Tongue (tissue), 2 donors: ENCODE data around the gene FLAD1. TPM values are rescaled to one million over a fixed set of nuclear protein-coding genes. Genes with fewer than 3 reads are reported as not detected.

Experiments used
- DNase-seq: peaks from one replicate; pipeline ENCODE4 v3.0.0-alpha.2; 2015
- total RNA-seq: library from RNA; depleted of rRNA; stranded (reverse); fragments of >200 nt; gene quantifications from one replicate; pipeline ENCODE4 v1.2.3, GENCODE V29; 2014

FLAD1 gene
- total RNA-seq, 1 donor from 2014 or later, result 17.0 TPM

DNA sequence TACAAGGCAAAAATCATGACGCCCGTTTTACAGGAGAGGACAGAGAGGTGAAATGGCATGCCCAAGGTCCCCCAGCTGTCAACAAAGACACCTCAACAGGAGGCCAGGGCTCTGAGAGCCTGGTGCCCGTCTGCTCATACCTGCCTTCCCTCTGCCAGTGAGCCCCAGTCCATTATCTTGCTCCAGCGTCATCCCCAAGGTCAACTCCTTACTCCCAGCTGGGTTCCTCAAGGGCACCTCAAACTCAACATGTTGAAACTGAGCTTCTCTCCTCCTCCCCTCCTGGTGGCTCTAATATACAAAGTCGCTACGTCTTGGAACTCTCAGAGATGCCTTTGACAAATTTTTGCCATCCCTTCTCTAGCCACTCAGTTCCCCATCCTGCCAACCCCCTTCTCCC lies 30.5 kb upstream of the FLAD1 start:
- no peak for DNase-seq

DNA sequence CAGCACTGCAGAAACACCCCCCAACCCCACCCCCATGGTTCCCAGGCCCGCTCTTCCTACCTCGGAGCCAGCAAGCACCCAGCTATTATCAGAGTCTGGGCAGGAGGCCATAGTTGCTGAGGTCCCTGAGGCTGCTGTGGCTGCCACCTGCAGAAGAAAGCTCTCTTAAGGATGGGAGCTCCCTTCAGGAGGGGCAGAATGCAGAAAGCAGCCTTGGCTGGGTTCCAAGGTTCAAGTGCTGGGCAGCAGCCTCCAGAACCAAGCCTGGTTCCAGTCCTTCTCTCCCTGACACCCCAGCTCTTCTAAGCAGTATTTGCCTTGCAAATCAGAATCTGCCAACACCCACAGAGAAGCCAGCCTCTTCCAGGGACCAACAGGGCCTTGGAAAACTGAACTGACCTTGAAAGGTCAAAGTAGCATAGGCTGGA lies 29.5 kb upstream of the FLAD1 start:
- no peak for DNase-seq

DNA sequence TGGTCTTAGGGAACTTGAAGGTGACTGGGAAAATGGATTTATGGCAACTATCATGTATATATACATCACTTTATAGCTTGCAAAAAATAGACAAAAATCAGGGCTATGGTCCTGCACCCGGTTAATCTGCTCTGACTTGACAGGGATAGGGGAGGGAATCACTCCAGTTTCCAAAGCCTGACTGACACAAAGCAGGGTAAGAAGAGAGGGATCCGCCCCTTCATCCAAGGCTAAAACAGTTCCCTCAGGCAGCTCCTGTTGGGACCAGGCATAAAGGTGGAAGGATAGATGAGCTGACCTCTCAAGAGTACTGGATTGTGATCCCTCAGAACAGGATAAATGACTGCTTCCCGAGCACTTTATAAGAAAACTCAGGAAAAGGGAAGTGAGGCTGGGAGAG lies 28.6 kb upstream of the FLAD1 start:
- no peak for DNase-seq

DNA sequence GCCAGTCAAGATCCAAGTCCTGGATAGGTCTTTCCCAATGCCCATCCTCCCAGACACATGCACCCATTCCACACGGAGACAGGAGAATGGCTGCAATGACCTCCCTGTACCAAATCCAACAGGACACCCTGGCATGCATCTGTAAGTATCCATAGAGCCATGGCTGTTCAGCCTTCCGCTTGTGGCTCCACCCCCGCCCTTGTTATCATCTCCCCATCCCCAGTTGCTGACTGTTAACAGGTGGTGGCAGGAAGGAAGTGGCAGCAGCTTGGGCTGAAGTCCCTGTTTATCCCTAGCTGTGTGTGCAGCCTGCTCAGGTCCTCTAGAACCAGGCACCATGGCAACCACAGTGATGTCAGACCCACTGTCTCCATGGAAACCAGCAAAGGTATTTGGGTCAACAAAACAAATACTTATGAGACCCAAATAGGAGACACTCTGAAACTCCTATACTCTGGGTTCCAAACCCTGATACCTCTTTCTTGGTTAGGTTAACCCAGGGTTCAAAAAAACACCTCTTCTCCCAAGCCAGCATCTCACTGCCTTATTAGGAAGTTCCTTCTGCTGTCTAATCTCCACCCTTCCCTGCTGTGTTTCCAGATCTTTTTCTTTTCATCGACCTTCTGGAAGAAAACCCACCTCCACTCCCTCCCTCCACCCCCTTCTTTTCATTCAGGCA lies 28.0 kb upstream of the FLAD1 start:
- DNase-seq, result peak; percentile 89

DNA sequence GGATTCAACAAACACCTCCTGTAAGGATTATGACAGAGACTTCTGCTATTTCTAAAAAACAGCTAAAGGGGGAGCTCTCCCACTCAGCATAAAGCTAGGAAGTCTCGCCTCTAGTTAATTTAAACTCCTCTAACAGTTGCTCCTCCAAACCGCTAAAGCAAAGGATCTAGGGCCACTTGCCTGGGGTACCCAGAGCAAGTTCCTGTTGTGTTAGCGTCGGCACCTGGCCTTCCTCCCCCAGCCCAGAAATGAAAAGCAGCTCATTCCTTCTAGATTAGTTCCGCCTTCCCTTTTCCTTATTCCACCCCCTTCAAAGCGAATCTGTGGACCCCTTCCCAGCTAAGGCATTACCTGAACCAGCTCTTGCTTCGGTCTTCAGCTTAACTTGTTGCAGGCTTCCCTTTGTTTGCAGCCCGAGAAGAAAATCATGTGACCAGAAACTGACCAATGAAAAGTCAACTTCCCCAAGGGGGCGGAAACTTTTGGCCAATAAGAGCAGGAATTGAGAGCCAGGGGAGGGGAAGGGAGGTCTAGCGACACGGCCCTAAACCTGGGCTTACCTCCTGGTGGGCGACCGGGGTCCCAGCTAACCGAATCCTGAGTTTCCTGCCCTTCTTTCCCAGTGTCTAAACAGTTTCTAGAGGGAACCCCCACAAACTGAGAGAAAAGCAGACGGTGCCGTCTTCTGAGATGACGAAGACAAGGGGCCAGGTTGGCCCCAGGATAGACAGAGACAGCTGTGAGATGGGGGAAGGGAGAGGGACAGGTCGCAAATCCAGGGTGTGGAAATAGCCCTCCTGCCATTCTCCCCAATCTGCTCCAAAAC lies 27.2 kb upstream of the FLAD1 start, which contains the start of gene PBXIP1:
Gene PBXIP1 (minus strand): TSS at position 382 of the 826 bp plus-strand sequence. CDS start 2,378 bp downstream, outside the sequence.
- DNase-seq, result peak; percentile 98

DNA sequence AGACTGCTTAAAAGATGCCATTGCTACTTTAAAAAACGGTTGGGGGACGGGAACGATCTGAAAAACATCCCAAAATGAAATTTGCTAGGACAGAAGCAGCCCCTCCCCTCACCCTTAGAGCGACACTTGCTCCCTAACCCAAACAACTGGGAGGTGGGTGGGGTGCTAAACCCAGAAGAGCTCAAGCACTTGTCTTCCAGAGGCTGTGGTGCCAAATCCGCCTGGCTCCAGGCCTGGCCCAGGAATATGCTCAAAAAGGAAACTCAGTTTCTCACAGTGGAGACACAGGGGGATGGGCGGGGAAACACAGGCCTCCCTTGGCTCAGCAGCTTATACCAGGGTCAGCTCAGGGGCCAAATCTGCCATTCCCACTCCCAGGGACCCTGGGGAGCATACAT lies 26.6 kb upstream of the FLAD1 start:
- peak; percentile 93 for DNase-seq

DNA sequence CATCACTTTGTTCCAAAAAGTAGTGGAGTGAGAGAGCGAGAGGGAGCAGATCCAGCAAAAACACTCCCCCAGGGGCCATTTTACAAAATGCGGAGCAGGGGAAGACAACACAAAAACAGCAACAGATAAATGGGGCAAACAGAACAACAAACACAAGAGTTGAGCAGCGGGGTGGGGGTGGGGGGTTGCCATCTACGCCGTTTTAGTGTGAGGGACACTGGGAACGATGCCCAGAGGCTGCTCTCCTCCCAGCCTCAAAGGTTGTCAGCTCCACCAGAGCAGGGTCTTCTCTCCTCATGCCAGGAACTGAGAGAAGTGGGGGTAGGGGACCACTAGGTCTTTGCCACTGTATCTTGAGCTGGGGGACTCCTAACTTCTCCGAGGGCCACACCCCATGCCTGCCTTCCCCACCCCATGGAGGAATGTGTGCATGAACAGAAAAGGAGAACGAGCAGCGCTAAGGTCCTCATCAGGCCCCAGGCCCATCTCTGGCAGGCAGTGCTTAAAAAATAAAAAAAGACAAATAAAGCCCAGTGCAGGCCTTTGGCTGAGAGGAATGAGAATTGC lies 26.0 kb upstream of the FLAD1 start:
- no peak for DNase-seq

DNA sequence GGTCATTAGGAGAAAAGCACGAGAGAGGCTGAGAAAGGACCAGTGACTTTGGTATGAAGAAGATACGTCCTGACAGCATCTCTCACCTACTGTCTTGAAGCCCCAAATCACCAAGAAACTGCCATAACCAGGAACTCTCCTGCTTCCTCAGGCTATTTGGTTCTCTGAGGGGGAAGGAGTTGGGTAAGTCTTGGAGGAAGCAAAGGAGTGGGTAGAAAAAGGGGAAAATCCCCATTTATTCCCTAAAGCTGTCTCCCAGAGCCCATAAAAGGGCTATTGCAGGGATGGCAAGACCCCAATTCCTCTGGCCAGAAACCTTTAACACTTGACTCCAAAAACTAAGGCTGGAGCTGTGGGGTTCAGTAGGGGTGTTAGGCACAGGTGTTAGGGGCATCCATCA lies 25.1 kb upstream of the FLAD1 start:
- no peak for DNase-seq

DNA sequence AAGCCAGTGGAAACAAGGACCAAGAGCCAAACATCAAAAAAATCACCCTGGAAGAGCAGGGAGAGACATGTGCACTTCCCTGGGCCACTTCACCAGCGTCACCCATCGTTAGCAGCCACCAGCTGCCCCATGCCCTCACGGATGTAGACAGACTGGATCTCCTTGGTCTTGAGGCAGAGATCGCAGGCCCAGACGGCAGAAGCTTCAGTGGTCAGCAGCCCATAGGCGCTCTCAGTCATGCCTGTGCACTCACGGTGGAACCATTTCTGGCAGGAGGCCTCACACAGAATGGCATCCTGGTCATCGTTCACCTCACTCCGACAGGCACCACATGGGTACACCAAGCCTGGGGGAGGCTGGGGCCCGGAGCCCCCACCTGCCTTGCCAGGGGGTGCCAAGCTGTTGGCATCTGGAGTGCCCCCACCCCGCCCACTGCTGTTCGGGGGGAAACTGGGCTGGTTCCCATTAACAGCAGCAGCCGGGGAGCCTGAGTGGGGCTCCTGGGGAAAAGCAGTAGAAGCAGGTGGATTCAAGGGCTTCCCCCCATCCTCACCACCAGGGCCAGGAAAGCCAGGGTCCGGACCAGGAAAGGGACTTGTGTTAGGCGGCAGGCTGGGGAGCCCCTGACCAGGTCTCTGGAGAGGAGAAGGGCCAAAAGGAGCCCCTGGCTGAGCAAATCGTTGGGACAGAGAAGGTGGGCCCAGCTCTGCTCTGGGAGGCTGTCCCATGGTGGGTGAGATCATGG lies 24.3 kb upstream of the FLAD1 start:
- no peak for DNase-seq

DNA sequence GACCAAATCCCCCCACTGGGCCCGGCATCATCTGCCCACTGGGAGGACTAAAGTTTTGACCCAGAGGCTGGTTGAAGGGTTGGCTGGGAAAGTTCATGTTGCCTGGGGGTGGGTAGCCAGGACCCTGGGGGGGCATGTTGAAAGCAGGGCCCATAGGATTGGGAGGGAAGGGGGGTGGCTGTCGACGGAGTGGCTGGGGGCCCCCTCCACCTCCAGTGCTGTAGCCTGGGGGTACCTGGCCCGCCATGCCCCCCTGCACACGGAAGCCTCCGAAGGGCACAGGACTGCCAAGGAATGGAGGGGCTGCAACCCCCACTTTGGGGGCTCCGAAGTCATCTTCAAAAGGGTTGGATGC lies 23.7 kb upstream of the FLAD1 start:
- DNase-seq, result no peak

DNA sequence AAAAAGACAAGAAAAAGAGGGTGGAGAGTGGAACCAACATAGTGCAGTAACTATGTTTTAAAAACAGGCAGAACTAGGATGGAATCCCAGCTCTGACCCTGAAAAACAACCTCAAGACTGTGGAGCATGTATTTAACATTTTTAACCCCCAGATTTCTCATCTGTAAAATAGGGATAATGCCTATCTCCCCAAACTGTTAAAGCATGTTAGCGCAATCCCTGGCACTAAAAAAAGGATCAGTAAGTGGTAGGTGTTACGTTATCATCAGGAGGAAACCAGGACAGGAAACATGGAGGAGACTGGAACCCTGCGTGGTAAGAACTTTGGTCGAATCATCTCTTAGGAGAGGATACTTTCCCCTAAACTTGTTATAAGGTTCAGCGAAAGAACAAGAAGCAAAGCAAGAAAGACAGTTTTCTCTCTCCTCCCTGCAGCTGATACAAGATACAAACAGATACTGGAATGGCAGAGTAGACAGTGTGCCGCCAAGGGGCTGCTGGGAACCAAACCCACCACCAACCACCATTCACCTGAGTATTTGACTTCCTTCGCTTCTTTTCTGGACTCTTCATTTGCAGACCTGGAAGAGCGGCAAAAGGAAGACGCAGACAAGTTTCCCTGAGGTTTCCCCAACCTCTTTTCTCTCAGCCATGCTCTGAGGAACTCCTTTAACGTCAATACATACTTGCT lies 22.6 kb upstream of the FLAD1 start:
- DNase-seq, result no peak

DNA sequence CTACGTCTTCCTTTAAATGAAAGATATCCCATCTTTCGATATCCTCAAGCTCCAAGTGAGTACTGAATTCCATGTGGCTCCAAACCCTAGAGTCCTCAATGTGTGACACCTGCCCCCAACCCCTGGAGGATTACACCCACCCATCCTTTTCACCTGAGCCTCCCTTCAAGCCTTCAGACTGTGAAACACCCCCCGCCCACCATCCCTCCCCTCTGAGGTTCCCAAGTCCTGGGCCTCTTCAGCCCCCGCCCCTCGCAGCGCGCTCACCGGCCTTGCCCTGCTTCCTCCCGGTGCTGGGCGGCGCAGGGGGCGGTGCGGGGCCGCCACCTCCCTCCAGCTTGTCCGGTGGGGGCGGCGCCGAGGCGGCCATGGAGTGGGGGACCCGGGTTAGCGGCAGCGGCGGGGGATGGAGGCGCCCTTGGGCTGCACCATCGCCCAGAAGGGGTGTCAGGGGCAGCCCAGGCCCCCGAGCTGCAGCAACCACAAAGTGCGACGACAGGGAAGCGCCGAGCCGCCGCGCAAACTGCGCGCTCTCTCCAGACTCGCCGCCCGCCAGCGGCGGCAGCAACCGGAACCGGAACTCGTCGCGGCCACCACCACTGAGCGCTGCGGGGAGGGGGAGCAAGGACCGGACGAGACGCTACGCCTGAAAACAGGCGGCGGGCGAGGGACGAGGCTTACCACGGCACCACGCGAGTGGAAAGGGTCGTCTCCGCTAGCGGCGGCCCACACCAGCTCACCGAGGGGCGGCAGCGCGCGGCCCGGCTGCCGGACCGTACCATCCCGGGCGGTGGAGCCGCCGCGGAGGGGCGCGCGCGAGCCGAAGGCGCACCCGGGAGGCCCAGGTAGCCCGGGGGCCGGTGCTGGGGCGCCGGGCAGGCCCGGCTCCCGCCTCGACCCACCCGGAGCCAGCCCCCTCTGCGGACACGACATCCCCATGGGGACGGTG lies 21.7 kb upstream of the FLAD1 start, which contains the start of gene PYGO2:
Gene PYGO2 (minus strand): TSS at position 576 of the 949 bp plus-strand sequence. CDS start 206 bp downstream, at position 370.
- peak; percentile 88 for DNase-seq

DNA sequence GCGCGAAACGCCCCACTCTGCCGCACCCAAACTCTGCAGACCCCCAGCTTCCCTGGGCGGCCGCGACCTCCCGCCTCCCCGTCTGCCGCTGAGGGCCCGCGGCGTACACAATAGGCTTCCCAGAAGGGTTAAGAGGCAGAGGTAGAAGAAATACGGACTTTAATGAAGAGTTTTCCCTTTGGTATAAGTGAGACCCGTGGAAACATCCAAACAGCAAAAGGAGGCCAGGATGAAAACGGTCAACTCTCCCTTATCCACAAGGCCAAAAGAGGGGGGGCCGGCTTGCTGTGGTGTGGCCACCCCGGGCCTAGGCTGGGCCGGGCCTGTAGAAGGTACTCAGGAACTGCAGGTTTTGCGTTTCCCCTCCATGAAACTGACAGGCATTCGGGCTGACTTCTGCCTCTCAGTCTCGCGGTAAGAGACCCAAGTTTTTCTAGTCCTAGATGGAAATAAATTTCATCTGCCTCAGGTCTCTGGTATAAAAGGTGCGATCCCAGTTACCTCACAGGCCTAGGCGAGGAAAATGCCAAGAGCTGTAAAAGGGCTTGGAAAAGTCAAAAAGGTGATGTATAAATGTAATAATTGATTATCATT lies 20.9 kb upstream of the FLAD1 start:
- DNase-seq, result no peak

DNA sequence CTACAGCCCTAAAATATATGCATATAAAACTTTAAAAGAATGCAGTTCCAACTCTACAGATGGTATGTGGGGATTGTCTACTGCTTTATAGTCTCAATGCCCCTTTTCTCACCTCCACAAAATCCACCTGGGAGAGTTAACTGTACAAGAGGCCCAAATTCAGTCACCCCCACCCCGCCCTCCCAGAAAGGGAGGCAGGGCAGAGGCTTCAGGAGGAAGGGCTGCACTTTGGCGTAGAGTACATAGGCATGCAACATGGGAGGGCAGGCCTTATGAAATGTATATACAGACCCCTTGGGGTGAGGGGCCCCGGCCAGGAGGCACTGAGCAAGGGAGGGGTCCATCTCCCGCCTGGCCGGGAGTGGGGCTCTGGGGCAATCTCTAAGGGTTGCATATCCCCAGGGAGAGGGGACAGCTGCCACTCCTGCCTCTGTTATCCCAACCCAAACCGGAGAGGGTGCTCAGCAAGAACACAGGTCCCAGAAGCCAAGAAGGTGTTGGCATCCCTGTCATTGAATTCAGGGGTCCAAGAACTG lies 20.3 kb upstream of the FLAD1 start:
- DNase-seq, result no peak

DNA sequence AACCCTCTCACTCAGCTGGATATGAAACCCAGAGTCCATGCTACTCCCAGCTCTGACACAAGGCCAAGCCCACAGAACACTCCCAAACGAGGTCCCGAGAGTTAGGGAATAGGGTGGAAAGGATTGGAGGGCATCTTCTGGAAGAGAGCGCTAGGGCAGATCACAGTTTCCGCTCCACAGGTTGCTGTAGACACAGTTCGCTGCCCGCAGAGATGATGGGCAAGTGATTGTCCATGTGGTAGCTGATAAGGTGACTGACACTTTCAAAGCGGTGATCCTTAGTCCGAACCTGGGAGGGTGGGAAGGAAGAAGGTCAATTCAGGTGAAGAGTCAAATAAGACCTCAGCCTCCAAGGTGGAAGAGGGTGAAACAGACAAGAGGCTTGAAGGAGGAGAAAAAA lies 19.5 kb upstream of the FLAD1 start:
- no peak for DNase-seq

DNA sequence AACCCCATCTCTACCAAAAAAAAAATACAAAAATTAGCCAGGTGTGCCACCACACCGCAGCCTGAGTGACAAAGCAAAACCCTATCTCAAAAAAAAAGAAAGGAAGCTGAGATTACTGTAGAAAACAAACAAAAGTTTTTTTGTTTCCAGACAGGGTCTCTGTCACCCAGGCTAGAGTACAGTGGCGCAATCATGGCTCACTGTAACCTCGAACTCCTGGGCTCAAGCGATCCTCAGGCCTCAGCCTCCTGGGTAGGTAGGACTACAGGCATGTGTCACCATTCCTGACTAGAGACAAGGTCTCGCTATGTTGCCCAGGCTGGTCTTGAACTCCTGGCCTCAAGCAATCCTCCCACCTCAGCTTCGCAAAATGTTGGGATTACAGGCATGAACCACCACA lies 18.8 kb upstream of the FLAD1 start:
- DNase-seq, result no peak

DNA sequence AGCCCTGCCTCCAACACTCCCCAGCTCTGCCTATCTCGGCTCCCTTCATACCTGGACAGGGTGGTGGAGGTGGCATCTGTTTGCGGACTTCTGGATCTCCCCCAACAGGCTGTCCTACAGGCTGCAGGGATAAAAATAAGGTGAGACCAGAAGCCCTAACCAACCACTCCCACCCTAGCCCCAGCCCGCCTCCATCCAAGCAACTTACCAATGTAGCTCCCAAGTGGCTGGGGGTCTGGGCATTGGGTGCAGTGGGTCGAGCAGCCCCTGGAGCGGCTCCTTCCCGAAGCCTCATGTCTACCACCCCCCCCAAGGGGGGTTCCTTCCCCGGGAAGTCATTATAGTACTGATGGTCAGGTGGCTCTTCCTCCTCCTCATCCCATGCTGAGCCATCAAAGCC lies 17.0 kb upstream of the FLAD1 start:
- no peak for DNase-seq

DNA sequence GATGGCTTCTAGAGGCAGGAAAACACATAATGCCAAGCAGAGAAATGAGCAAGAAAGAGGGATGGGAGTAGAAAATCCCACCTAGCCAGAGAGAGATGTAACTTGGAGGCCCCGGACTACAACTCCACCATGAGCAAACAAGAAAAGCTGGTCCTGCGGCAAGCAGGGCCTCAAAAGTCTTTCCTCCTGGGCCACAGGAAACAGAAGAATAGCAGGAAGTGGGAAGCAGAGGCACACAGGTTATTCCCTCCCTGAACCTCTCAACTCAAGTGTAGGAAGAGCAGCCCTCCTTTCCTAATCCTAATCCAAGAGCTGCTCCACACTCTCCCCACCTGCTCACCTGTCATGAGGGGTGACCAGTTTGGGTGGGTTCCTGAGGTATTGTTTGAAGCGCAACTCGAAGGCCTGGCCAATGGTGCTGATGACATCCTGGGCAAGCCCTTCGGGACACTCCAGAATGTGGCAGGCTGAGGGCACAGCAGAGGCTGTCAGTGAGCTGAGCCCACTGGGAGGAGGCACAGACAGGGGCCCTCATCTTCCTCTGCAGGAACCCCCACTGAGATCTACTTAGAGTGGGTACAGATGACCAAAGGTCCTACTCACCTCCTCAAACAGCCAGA lies 15.7 kb upstream of the FLAD1 start:
- DNase-seq, result no peak

DNA sequence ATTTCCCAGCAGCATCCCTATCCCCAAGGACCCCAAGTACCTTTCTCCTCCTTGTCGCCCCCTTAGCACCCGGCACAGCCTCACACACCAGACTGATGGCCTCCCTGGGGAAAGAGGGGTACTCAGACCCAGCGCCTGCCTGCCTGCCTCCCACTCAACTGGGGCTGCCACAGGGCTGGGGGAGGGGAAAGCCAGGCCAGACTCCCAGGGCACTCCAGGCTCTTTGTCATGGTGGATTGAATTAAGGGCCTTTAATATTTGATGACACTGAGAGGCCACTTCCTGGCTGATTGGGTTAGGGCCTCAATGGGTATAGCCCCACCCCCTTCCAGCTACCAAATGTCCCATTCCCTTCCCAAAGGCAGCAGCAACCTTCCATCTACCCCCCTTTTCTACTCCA lies 14.4 kb upstream of the FLAD1 start:
- no peak for DNase-seq

DNA sequence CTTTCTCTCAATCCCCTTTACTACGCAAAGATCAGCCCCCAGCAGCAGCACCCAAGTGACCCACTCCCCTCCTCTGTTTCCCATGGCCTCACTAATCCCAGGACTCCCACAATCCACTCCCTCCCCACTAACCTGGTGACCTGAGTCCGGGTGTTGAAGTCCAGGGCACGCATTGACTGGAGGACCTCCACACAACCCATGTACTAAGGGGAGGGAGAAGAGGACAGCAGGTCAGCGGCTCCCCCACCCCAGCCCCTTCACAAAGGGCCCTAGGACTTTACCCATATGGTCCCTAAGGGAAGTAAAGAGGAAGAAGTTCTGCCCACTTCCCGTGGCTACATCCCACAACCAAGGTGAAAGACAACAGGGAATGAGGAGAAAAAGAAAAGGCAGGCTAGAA lies 13.9 kb upstream of the FLAD1 start:
- DNase-seq, result no peak
